ENCODE measurements around the gene IQCE. TPM values are rescaled to one million over a fixed set of nuclear protein-coding genes. Genes with fewer than 3 reads are reported as not detected.
A peak's percentile ranks its signal among the peaks of the same experiment; 100 is the strongest.
"Not testable (repeated sequence)": the region's sequence is repeated elsewhere in the genome, so short reads cannot be mapped to it uniquely, and the experiment has no call there.

The IQCE gene
- total RNA-seq, 1 experiment from 2014 or later: 7.6 TPM

- no peak for DNase-seq (ENCODE audit: low read depth)
Measured at GRCh38 chr7:2553831-2554581, 4.8 kb upstream of the IQCE start.

GRCh38 chr7:2554661-2555111 is 4.1 kb upstream of the IQCE start:
- DNase-seq (ENCODE audit: low read depth): no peak

- DNase-seq (ENCODE audit: low read depth): peak; percentile 98
Measured at GRCh38 chr7:2555121-2556052, 3.4 kb upstream of the IQCE start, which contains the start of gene BRAT1. BRAT1 (minus strand) TSS chr7:2555524; CDS start chr7:2554431, 1,093 bp downstream.

- DNase-seq (ENCODE audit: low read depth): no peak
Measured at GRCh38 chr7:2559283-2559950, 638 bp downstream of the IQCE start.

- not testable (repeated sequence) for DNase-seq (ENCODE audit: low read depth)
Measured at GRCh38 chr7:2563955-2564354, 5.2 kb downstream of the IQCE start.

- DNase-seq (ENCODE audit: low read depth): no peak
Measured at GRCh38 chr7:2564970-2565540, 6.3 kb downstream of the IQCE start.

- DNase-seq (ENCODE audit: low read depth): no peak
Measured at GRCh38 chr7:2566348-2566889, 7.6 kb downstream of the IQCE start.

GRCh38 chr7:2566890-2567678 is 8.3 kb downstream of the IQCE start:
- no peak for DNase-seq (ENCODE audit: low read depth)

- no peak for DNase-seq (ENCODE audit: low read depth)
Measured at GRCh38 chr7:2567679-2568278, 9.0 kb downstream of the IQCE start.

GRCh38 chr7:2568521-2569223 is 9.9 kb downstream of the IQCE start:
- no peak for DNase-seq (ENCODE audit: low read depth)

GRCh38 chr7:2569421-2569820 is 10.6 kb downstream of the IQCE start:
- no peak for DNase-seq (ENCODE audit: low read depth)

- no peak for DNase-seq (ENCODE audit: low read depth)
Measured at GRCh38 chr7:2570021-2570420, 11.2 kb downstream of the IQCE start.

GRCh38 chr7:2571409-2571808 is 12.6 kb downstream of the IQCE start:
- DNase-seq (ENCODE audit: low read depth): no peak

GRCh38 chr7:2572101-2572842 is 13.5 kb downstream of the IQCE start:
- DNase-seq (ENCODE audit: low read depth): peak; percentile 85

GRCh38 chr7:2573761-2574160 is 15.0 kb downstream of the IQCE start:
- no peak for DNase-seq (ENCODE audit: low read depth)

GRCh38 chr7:2575046-2575732 is 16.4 kb downstream of the IQCE start:
- DNase-seq (ENCODE audit: low read depth): no peak

- no peak for DNase-seq (ENCODE audit: low read depth)
Measured at GRCh38 chr7:2575733-2576340, 17.1 kb downstream of the IQCE start.
